HFF-Myc (cell line): ENCODE measurements around the gene CD7.

Experiments used
- DNase-seq: peaks from one replicate; pipeline ENCODE4 v3.0.0-alpha.2; 2011; ENCODE audit warnings: low read depth; ENCODE audit errors: extremely low read depth
- H3K4me3 ChIP-seq: replicated peaks from 2 replicates; pipeline ENCODE4 v1.5.1; 2011; ENCODE audit warnings: low read depth, mild to moderate bottlenecking, control low read depth, low read length
- CTCF ChIP-seq: IDR thresholded peaks from 2 replicates; pipeline ENCODE4 v1.5.1; 2012; ENCODE audit warnings: mild to moderate bottlenecking, low read depth, low read length, control low read depth; ENCODE audit errors: missing control alignments

The CD7 gene

GRCh38 chr17:82311971-82312370, 5.4 kb downstream of the CD7 start:
- TF ChIP-seq CTCF: no peak
- H3K4me3 ChIP-seq: no peak overlapping the region
- DNase-seq: no peak

- DNase-seq: no peak
- TF ChIP-seq CTCF: no peak
- no peak overlapping the region for H3K4me3 ChIP-seq
Measured at GRCh38 chr17:82310877-82311276, 6.5 kb downstream of the CD7 start.

GRCh38 chr17:82309656-82310570, 7.5 kb downstream of the CD7 start:
- TF ChIP-seq CTCF: no peak
- no peak for DNase-seq
- H3K4me3 ChIP-seq: no peak overlapping the region

- no peak overlapping the region for H3K4me3 ChIP-seq
- no peak for DNase-seq
- no peak for TF ChIP-seq CTCF
Measured at GRCh38 chr17:82305727-82306300, 11.6 kb downstream of the CD7 start.

- H3K4me3 ChIP-seq: no peak overlapping the region
- TF ChIP-seq CTCF: no peak
- no peak for DNase-seq
Measured at GRCh38 chr17:82304826-82305726, 12.3 kb downstream of the CD7 start.

GRCh38 chr17:82303944-82304808, 13.2 kb downstream of the CD7 start:
- no peak for DNase-seq
- no peak overlapping the region for H3K4me3 ChIP-seq
- TF ChIP-seq CTCF: no peak
